Measurements from ENCODE around the gene IGFBP5.

Gene IGFBP5

GRCh38 chr2:216687111-216687510 is 8.2 kb downstream of the IGFBP5 start:
- DNase-seq = no peak

GRCh38 chr2:216685327-216685875 is 9.9 kb downstream of the IGFBP5 start:
- no peak for DNase-seq

GRCh38 chr2:216683846-216684245 is 11.5 kb downstream of the IGFBP5 start:
- peak; percentile 21 for DNase-seq

GRCh38 chr2:216681683-216682082 is 13.7 kb downstream of the IGFBP5 start:
- no peak for DNase-seq

GRCh38 chr2:216680951-216681629 is 14.3 kb downstream of the IGFBP5 start:
- no peak for DNase-seq

- no peak for DNase-seq
Measured at GRCh38 chr2:216679658-216680024, 15.7 kb downstream of the IGFBP5 start.

- no peak for DNase-seq
Measured at GRCh38 chr2:216678813-216679657, 16.3 kb downstream of the IGFBP5 start.

- no peak for DNase-seq
Measured at GRCh38 chr2:216678098-216678465, 17.3 kb downstream of the IGFBP5 start.

- DNase-seq = no peak
Measured at GRCh38 chr2:216677439-216678097, 17.8 kb downstream of the IGFBP5 start.

GRCh38 chr2:216676630-216677029 is 18.7 kb downstream of the IGFBP5 start:
- no peak for DNase-seq

GRCh38 chr2:216674376-216674775 is 21.0 kb downstream of the IGFBP5 start:
- DNase-seq = no peak

GRCh38 chr2:216673609-216674008 is 21.7 kb downstream of the IGFBP5 start:
- DNase-seq = no peak

GRCh38 chr2:216673021-216673420 is 22.3 kb downstream of the IGFBP5 start:
- no peak for DNase-seq

GRCh38 chr2:216672466-216672865 is 22.9 kb downstream of the IGFBP5 start:
- DNase-seq = no peak

GRCh38 chr2:216671791-216672343 is 23.5 kb downstream of the IGFBP5 start:
- no peak for DNase-seq

- no peak for DNase-seq
Measured at GRCh38 chr2:216671081-216671411, 24.3 kb downstream of the IGFBP5 start.

- DNase-seq = no peak
Measured at GRCh38 chr2:216670266-216671080, 24.9 kb downstream of the IGFBP5 start.

- DNase-seq = peak; percentile 93
Measured at GRCh38 chr2:216666461-216667233, 28.7 kb downstream of the IGFBP5 start.

- DNase-seq = peak; percentile 80
Measured at GRCh38 chr2:216665717-216666116, 29.6 kb downstream of the IGFBP5 start.

GRCh38 chr2:216665242-216665641 is 30.1 kb downstream of the IGFBP5 start:
- DNase-seq = no peak

GRCh38 chr2:216664593-216665034 is 30.7 kb downstream of the IGFBP5 start:
- DNase-seq = no peak

GRCh38 chr2:216663846-216664245 is 31.5 kb downstream of the IGFBP5 start:
- no peak for DNase-seq
